Measurements from ENCODE around the gene OSBP. TPM values are rescaled to one million over a fixed set of nuclear protein-coding genes. Genes with fewer than 3 reads are reported as not detected.
A peak's percentile ranks its signal among the peaks of the same experiment; 100 is the strongest.
"Not testable (repeated sequence)": the region's sequence is repeated elsewhere in the genome, so short reads cannot be mapped to it uniquely, and the experiment has no call there.

OSBP gene, protein sequence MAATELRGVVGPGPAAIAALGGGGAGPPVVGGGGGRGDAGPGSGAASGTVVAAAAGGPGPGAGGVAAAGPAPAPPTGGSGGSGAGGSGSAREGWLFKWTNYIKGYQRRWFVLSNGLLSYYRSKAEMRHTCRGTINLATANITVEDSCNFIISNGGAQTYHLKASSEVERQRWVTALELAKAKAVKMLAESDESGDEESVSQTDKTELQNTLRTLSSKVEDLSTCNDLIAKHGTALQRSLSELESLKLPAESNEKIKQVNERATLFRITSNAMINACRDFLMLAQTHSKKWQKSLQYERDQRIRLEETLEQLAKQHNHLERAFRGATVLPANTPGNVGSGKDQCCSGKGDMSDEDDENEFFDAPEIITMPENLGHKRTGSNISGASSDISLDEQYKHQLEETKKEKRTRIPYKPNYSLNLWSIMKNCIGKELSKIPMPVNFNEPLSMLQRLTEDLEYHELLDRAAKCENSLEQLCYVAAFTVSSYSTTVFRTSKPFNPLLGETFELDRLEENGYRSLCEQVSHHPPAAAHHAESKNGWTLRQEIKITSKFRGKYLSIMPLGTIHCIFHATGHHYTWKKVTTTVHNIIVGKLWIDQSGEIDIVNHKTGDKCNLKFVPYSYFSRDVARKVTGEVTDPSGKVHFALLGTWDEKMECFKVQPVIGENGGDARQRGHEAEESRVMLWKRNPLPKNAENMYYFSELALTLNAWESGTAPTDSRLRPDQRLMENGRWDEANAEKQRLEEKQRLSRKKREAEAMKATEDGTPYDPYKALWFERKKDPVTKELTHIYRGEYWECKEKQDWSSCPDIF
- 20.9 and 21.0 TPM in 2 replicates for total RNA-seq (2014; rRNA removed; shearing (Covaris generic))

DNA sequence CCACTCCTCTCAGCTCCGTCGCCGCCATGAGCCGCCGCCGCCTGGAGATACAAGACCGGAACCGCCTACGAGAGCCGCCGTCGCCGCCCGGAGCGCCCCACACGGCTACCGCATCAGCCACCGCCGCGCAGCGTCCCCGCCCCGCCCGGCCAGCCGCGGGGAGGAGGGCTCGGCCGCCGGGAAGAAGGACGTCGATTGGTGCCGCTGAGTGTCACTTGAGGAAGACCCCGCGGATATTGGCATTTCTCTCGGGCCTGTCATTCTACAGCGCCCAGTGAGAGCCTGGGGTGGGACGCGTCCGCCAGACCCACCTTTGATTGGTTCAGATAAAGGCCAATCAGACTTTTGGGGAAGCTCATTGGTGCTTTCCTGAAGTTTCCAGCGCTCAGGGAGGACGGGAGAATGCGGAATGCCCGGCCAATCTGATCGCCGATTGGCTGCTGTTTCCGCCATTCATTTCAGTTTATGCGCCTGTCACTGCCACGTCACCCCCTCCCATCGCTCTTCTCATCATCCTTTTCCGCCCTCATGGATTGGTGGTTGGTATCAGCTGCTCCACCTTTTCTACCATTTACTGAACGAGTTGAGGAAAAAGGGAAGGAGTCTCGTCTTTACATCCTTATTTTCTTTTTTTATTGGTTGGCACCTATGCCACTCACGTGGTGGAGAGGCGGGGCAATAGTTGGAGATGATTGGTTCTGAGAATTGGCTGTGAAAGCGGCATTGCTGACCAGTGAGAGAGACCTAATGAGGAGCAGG is at the start of gene OSBP:
OSBP (minus strand) TSS at position 138 of the 759 bp plus-strand sequence; CDS start at position 28, 110 bp downstream.
- peak; percentile 100 for DNase-seq (ENCODE audit: low spot score)

DNA sequence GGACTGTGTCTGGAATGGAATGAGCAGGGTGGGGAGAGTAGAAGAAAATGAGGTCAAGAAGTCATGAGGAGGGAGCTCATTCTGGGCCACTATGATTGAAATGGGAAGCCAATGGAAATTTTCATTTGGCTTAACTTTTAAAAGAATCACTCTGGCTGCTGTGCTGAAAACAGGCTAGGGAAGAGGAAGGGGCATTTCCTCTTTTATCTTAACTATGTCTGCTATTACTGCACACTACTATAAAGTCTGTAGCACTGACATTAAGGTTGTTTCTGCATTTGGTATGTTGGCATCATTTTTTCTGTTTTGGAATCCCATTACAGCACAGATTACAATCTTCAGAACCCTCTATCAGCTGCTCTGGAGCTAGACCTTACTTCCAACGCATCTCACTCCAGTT is 45.0 kb upstream of the OSBP start:
- DNase-seq (ENCODE audit: low spot score): no peak

GRCh38 chr11:59659981-59660380 is 44.4 kb upstream of the OSBP start:
- DNase-seq (ENCODE audit: low spot score): no peak

GRCh38 chr11:59658036-59658435 is 42.5 kb upstream of the OSBP start:
- no peak for DNase-seq (ENCODE audit: low spot score)

- no peak for DNase-seq (ENCODE audit: low spot score)
Observed at GRCh38 chr11:59654893-59655292, 39.3 kb upstream of the OSBP start.

- DNase-seq (ENCODE audit: low spot score): no peak
Observed at GRCh38 chr11:59647245-59647980, 31.8 kb upstream of the OSBP start.

GRCh38 chr11:59644528-59644927 is 29.0 kb upstream of the OSBP start:
- DNase-seq (ENCODE audit: low spot score): no peak

- DNase-seq (ENCODE audit: low spot score): no peak
Observed at GRCh38 chr11:59643390-59643789, 27.8 kb upstream of the OSBP start.

GRCh38 chr11:59641156-59641555 is 25.6 kb upstream of the OSBP start:
- no peak for DNase-seq (ENCODE audit: low spot score)

GRCh38 chr11:59630493-59630892 is 14.9 kb upstream of the OSBP start:
- DNase-seq (ENCODE audit: low spot score): no peak

- DNase-seq (ENCODE audit: low spot score): no peak
Observed at GRCh38 chr11:59629996-59630395, 14.4 kb upstream of the OSBP start.

DNA sequence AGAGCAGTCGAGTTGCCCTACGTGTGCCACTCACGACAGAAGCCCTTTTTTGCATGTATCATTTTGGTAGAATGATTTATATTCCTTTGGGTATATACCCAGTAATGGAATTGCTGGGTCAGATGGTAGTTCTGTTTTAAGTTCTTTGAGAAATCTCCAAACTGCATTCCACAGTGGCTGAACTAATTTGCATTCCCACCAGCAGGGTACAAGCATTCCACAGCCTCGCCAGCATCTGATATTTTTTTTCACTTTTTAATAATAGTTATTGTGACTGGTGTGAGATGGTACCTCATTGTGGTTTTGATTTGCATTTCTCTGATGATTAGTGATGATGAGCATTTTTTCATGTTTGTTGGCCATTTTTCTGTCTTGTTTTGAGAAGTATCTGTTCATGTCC is 11.4 kb upstream of the OSBP start:
- not testable (repeated sequence) for DNase-seq (ENCODE audit: low spot score)

DNA sequence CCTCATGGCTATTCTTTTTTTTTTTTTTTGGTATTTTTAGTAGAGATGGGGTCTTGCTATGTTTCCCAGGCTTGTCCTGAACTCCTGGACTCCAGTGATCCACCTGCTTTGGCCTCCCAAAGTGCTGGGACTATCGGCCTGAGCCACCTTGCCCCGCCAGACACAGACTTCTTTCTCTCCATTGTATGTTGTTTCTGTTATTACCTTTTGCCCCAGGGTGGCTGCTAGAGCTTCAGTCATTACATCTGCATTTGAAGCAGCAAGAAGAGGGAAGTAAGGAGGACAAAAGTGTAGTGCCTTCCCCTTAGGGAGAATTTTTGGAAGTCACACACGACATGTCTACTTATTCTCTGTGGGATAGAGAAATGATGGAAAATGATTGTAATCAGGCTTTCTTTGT is 10.1 kb upstream of the OSBP start:
- no peak for DNase-seq (ENCODE audit: low spot score)

GRCh38 chr11:59617876-59618275 is 2.3 kb upstream of the OSBP start:
- DNase-seq (ENCODE audit: low spot score): no peak

DNA sequence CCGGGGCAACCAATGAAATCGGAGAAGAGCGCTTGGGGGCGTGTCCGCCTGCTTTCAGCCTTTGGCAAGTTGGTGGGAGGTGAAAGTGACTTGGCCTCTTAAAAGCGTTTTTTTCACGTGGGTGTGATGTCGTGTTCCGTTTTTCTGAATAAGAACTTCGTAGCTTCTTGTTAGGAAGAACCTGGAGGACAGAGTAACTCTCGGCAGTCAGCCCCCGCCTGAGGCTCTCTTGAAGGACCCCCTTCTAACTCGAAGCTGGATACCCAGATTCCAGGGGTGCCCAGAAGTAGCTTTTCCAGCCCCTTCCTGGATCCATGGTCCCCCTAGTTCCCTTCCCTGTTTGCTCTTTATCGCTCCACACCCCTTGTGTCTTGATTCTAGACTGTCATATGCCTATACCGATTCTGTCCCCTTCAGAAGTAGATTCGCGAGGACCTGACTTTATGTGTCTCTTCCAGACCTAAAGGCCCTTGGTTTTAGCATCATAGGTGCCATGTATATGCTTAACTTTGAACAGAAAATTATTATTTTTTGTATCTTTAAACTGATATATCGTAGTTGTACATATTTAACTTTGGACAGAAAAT is 915 bp upstream of the OSBP start:
- peak; percentile 3 for DNase-seq (ENCODE audit: low spot score)

GRCh38 chr11:59615120-59615636 is 396 bp downstream of the OSBP start:
- DNase-seq (ENCODE audit: low spot score): peak; percentile 8

DNA sequence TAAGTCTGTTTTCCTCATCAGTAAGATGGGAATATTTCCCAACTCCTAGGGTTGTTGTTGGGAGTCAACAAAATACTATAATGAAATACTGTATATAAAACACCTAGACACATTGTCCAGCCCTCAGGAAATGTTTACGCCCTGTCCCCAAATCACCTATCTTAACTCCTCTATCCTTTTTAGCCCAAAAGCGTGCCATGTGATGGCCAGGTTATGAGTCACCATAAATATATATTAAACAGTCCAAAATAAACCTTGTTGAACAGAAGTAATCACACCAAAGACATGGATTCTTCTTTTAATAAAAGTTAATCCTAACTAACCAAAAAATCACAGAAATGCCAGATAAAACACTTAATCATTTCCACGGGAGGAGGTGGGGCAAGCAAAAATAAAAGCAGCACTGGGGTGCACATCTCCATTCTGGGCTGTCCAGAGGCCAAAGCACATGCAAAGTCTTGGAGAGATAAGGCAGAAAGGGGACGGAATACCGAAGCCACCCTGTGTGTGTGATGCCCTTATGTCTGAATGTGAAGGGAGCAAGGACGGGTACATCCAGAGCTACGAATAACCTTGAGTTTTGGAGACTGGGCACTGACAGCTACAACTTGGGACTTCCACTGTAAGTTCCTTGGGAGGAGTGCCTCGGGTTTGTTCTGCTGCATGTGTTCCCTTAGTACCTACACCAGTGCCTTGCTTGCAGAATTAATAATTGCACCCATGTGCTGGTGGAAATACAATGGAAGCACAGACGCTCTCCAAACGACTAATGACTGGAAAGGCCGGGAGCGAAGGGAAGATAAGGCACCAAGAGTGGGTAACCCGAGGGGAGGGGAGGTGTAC is 1.1 kb downstream of the OSBP start:
- DNase-seq (ENCODE audit: low spot score): no peak

- no peak for DNase-seq (ENCODE audit: low spot score)
Observed at GRCh38 chr11:59611570-59612565, 3.7 kb downstream of the OSBP start.

DNA sequence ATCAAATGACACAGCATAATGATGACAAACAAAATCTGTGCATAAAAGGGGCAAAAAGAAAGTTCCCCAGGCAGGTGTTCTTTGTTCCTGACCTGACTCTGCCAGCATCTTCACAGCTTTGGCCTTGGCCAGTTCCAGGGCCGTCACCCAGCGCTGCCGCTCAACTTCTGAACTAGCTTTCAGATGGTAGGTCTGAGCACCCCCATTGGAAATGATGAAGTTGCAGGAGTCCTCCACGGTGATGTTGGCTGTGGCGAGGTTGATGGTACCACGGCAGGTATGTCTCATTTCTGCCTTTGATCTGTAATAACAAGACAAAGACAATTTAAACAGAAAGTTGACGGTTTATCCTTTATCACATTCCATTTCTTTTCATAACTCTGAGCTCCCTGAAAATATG is 5.3 kb downstream of the OSBP start:
- DNase-seq (ENCODE audit: low spot score): no peak
